Sigmoid colon (tissue), 4 donors: ENCODE measurements around the gene RTCA.

ENCODE experiments used
- EP300 ChIP-seq, 4 donors: sonication (generic); formaldehyde crosslinking; IDR thresholded peaks; one replicate each; pipeline ENCODE4 v1.6.1; 2017; ENCODE audit warnings: antibody characterized with exemption in 4 of 4
- POLR2A ChIP-seq, 2 donors: fragments of 450-650 bp; IDR thresholded peaks; one replicate each; pipeline ENCODE4 v1.6.1; 2016; ENCODE audit warnings: antibody characterized with exemption in 2 of 2, mild to moderate bottlenecking in 2 of 2, moderate library complexity in 2 of 2
- POLR2AphosphoS5 ChIP-seq, 4 donors: sonication (generic); formaldehyde crosslinking; IDR thresholded peaks; one replicate each; pipeline ENCODE4 v1.6.1; 2017; ENCODE audit warnings: antibody characterized with exemption in 4 of 4
- TF ChIP-seq, protein P1 (sequence below), 4 experiments: fragments of 450-650 bp in 3 of 4; fragments of 200-600 bp in 1 of 4; IDR thresholded peaks; one replicate each; pipeline ENCODE4 v1.5.1; 2016 to 2019; ENCODE audit warnings: antibody characterized with exemption in 4 of 4, mild to moderate bottlenecking in 3 of 4, moderate library complexity in 2 of 4

DNA sequence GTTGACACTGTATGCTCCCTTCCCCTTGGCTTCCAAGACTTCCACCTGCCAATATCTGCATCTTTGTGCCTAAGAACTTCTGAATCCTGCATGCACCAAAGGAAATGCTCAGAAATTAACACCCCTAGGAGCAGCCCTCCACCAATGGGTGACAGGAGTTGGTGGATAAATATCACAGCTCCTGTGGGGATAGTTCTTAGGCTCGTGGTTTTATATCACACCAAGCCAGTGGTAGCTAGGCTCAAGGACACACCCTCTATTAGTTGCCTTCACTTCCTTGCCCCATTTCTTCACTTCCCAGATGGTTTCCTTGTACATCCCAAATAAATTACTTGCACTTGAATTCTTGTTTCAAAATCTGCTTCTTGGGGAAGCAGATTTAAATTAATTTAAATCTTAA is 69.4 kb downstream of the RTCA start:
- TF ChIP-seq POLR2AphosphoS5 (IDR thresholded peaks at IDR 0.05) (no peak), POLR2A (IDR thresholded peaks at IDR 0.05) (no peak), EP300 (IDR thresholded peaks at IDR 0.05) (no peak)
- TF ChIP-seq, protein P1, sequence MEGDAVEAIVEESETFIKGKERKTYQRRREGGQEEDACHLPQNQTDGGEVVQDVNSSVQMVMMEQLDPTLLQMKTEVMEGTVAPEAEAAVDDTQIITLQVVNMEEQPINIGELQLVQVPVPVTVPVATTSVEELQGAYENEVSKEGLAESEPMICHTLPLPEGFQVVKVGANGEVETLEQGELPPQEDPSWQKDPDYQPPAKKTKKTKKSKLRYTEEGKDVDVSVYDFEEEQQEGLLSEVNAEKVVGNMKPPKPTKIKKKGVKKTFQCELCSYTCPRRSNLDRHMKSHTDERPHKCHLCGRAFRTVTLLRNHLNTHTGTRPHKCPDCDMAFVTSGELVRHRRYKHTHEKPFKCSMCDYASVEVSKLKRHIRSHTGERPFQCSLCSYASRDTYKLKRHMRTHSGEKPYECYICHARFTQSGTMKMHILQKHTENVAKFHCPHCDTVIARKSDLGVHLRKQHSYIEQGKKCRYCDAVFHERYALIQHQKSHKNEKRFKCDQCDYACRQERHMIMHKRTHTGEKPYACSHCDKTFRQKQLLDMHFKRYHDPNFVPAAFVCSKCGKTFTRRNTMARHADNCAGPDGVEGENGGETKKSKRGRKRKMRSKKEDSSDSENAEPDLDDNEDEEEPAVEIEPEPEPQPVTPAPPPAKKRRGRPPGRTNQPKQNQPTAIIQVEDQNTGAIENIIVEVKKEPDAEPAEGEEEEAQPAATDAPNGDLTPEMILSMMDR (IDR thresholded peaks at IDR 0.05), result no peak
